Body of pancreas (tissue), 4 donors: ENCODE measurements around the gene KIAA1217. TPM values are rescaled to one million over a fixed set of nuclear protein-coding genes. Genes with fewer than 3 reads are reported as not detected.

Experiments
- ATAC-seq: fragments of 150-250 bp; one replicate; pipeline ENCODE4 v1.9.1; 2016
- DNase-seq, 4 donors: peaks; one replicate each; pipeline ENCODE4 v3.0.0-alpha.2; 2019
- H3K27ac ChIP-seq, 4 donors: fragments of 200-600 bp; sonication (generic); 1 replicate in 3 of 4; 2 replicates in 1 of 4; pipeline versions ENCODE4 v1.5.1 to v1.6.1; 2016 to 2019; ENCODE audit warnings: mild to moderate bottlenecking in 1 of 4, mixed read lengths in 1 of 4, moderate library complexity in 1 of 4
- H3K27me3 ChIP-seq, 2 donors: fragments of 200-600 bp; sonication (generic); one replicate each; pipeline ENCODE4 v1.6.0; 2016; ENCODE audit warnings: mild to moderate bottlenecking in 1 of 2
- H3K36me3 ChIP-seq, 2 donors: fragments of 200-600 bp; sonication (generic); replicated peaks in 1 of 2; 2 replicates each; pipeline ENCODE4 v1.5.1; 2016; ENCODE audit warnings: low read depth in 2 of 2; ENCODE audit not compliant: insufficient read depth in 1 of 2
- H3K4me1 ChIP-seq: fragments of 200-600 bp; sonication (generic); one replicate; pipeline ENCODE4 v1.6.0; 2016
- H3K4me3 ChIP-seq, 2 donors: fragments of 200-600 bp; sonication (generic); 1 replicate in 1 of 2; 2 replicates in 1 of 2; pipeline ENCODE4 v1.5.1; 2016 to 2019
- H3K9me3 ChIP-seq, 3 donors: fragments of 200-600 bp; sonication (generic); 1 replicate in 2 of 3; 2 replicates in 1 of 3; pipeline ENCODE4 v1.5.1; 2016
- CTCF ChIP-seq, 7 experiments: fragments of 450-650 bp in 4 of 7; fragments of 200-600 bp in 3 of 7; sonication (generic) in 3 of 7; IDR thresholded peaks; one replicate each; pipeline ENCODE4 v1.5.1; 2016 to 2019; ENCODE audit warnings: antibody characterized with exemption in 7 of 7
- POLR2A ChIP-seq, 3 donors: fragments of 450-650 bp; IDR thresholded peaks; one replicate each; pipeline ENCODE4 v1.6.1; 2016; ENCODE audit warnings: antibody characterized with exemption in 3 of 3, mild to moderate bottlenecking in 2 of 3
- WGBS, 2 donors: methylation state at CpG; one replicate each; pipeline ENCODE4 v1.1.5; 2017; 5-methylcytosine and 5-hydroxymethylcytosine counted together
- intact Hi-C: fragments of 100-400 bp; cut with DNase I; formaldehyde crosslinking; loops from one replicate; pipeline ENCODE4 v1.15.1; 2023
- total RNA-seq, 2 donors: library from RNA; depleted of rRNA; stranded (reverse); fragments of >200 nt; gene quantifications; one replicate each; pipeline ENCODE4 v1.1.0, GENCODE V29; 2016

Gene KIAA1217
- total RNA-seq, 2 donors from 2014 or later = 25.9 to 36.9 TPM

DNA sequence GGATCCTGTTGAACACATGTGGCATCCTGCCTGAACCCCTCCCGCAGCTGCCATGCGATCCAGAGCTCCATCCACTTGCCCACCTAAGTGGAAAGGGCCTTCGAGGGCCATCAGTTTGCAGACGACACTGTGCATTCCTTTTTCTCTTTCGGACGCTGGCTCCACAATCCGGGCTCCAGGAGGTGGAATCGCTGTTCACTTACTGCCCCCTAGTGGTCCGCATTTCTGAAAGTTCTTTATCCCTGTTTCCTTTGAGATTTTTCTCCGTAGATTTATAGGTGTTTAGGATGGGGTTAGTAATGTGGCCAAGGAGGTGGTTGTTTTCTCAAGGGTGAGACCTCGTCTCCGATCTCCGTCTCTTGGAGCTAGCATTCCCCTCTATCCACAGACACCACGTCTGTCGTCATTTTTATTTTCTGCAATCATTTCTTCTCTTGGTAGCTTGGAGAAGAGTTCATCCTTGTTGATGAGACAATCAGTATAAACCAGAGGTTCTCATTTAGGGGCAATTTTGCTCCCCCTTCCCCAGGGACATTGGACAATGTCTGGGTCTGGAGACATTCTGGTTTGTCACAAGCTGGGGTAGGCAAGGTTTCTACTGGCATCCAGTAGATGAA, 310.2 kb downstream of the KIAA1217 start:
- H3K27me3 ChIP-seq = no peaks in the 10 kb centered on the region
- H3K27ac ChIP-seq = peak overlapping the region in 2 of 4 donors; percentile 30 to 47
- intact Hi-C loops = loop anchor here (10.0 kb wide), 2 partner anchors 124 to 524 kb away; no protein-coding TSS in a partner anchor
- ATAC-seq (peak; percentile 75), DNase-seq (peak; percentile 69 to 76 (median 71))
- H3K4me1 ChIP-seq = peaks cover 6% of the 10 kb centered on the region
- peaks cover 6 to 9% of the 10 kb centered on the region in 2 donors for H3K36me3 ChIP-seq
- WGBS, 2 donors = 16 to 27% methylated on average over 15 of the region's 15 CpGs
- no peak overlapping the region for H3K4me3 ChIP-seq
- H3K9me3 ChIP-seq = no peaks in the 10 kb centered on the region
- TF ChIP-seq CTCF (IDR thresholded peaks at IDR 0.05) (peak; percentile 64 to 81 (median 74)), POLR2A (IDR thresholded peaks at IDR 0.05) (no peak)

GRCh38 chr10:24519950-24520349, 311.0 kb downstream of the KIAA1217 start:
- no peaks in the 10 kb centered on the region for H3K27me3 ChIP-seq
- no peak for TF ChIP-seq CTCF (IDR thresholded peaks at IDR 0.05)
- 59 to 85% methylated on average over 14 of the region's 14 CpGs for WGBS, 2 donors
- no peak overlapping the region for H3K4me3 ChIP-seq
- intact Hi-C loops = loop anchor here (10.0 kb wide), 2 partner anchors 125 to 525 kb away; no protein-coding TSS in a partner anchor
- ATAC-seq (no peak), DNase-seq (no peak)
- peaks cover 13 to 15% of the 10 kb centered on the region in 2 donors for H3K36me3 ChIP-seq
- H3K9me3 ChIP-seq = no peaks in the 10 kb centered on the region
- peaks cover 6% of the 10 kb centered on the region for H3K4me1 ChIP-seq
- no peak overlapping the region for H3K27ac ChIP-seq

DNA sequence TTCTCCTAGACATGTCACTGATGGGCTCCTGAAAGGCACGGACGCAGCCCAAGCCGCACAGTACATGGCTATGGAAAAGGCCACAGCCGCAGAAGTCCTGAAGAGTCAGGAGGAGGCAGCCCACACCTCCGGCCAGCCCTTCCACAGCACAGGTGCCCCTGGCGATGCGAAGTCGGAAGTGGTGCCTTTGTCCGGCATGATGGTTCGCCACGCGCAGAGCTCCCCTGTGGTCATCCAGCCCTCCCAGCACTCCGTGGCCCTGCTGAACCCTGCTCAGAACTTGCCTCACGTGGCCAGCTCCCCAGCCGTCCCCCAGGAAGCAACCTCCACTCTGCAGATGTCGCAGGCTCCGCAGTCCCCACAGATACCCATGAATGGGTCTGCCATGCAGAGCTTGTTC, 315.4 kb downstream of the KIAA1217 start:
- intact Hi-C loops = no loop called here
- DNase-seq (no peak), ATAC-seq (no peak)
- H3K4me1 ChIP-seq = no peaks in the 10 kb centered on the region
- no peaks in the 10 kb centered on the region for H3K27me3 ChIP-seq
- WGBS, 2 donors = 93 to 94% methylated on average over 8 to 17 of the region's 17 CpGs
- H3K9me3 ChIP-seq = no peaks in the 10 kb centered on the region
- no peak for TF ChIP-seq CTCF (IDR thresholded peaks at IDR 0.05)
- no peak for TF ChIP-seq POLR2A (IDR thresholded peaks at IDR 0.05)
- no peak overlapping the region for H3K27ac ChIP-seq
- H3K36me3 ChIP-seq = peaks cover 13 to 19% of the 10 kb centered on the region in 2 donors
- H3K4me3 ChIP-seq = no peak overlapping the region

DNA sequence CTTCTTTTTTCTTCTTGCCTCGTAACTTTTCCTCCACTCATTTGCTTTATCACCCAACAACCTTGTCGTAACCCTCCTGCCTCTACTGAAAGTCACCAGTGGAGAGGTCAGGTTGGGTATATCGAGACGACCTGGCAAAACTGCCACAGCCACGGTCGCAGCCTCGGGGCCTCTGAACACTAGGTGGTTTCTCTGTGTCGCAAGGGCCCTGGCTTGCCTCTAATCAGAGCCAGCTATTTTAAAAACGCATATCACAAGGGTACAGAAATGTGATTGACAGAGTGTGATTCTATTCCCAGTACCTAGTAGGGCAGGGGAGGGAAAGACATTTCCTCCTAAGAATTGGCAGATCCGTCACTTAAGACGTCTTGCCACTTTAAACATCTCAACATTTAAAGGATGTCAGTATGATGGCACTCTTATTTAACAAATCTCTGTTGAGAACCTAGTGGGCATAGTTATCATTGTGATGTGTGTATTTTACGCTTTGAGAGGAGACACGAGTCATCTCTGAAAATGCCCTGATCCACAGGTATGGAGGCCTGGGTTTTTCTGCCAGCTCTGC, 317.2 kb downstream of the KIAA1217 start:
- WGBS, 2 donors = 85 to 87% methylated on average over 13 of the region's 13 CpGs
- no peak for TF ChIP-seq POLR2A (IDR thresholded peaks at IDR 0.05)
- no peak for TF ChIP-seq CTCF (IDR thresholded peaks at IDR 0.05)
- H3K27ac ChIP-seq = no peak overlapping the region
- no peaks in the 10 kb centered on the region for H3K27me3 ChIP-seq
- no peak for ATAC-seq
- no peaks in the 10 kb centered on the region for H3K9me3 ChIP-seq
- H3K4me3 ChIP-seq = no peak overlapping the region
- H3K4me1 ChIP-seq = no peaks in the 10 kb centered on the region
- peaks cover 14 to 19% of the 10 kb centered on the region in 2 donors for H3K36me3 ChIP-seq
- DNase-seq = no peak
- intact Hi-C loops = no loop called here

DNA sequence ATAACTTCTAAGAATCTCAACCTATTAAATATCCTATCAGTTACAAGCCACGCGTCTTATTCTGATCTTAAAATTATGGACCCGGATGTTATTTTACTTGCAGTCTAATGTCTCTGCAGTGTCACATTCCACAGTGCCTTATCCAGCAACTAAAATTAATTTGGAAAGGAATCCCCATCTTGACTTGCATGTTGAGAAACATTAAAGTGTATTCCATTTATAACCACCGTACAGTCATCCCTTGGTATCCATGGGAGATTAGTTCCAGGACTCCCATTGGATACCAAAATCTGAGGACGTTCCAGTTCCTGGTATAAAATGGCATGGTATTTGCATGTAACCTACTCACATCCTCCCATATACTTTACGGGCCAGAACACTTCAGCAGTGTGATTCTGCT, 320.0 kb downstream of the KIAA1217 start:
- H3K4me3 ChIP-seq = no peak overlapping the region
- no peaks in the 10 kb centered on the region for H3K4me1 ChIP-seq
- no peak for TF ChIP-seq POLR2A (IDR thresholded peaks at IDR 0.05)
- no peak for TF ChIP-seq CTCF (IDR thresholded peaks at IDR 0.05)
- H3K9me3 ChIP-seq = no peaks in the 10 kb centered on the region
- no peak for ATAC-seq
- no peak for DNase-seq
- no peak overlapping the region for H3K27ac ChIP-seq
- 92 to 94% methylated on average over 6 of the region's 6 CpGs for WGBS, 2 donors
- no peaks in the 10 kb centered on the region for H3K27me3 ChIP-seq
- peaks cover 12 to 27% of the 10 kb centered on the region in 2 donors for H3K36me3 ChIP-seq
- intact Hi-C loops = no loop called here
